Liver (tissue), 9 donors: ENCODE data around the gene TXNRD2. TPM values are rescaled to one million over a fixed set of nuclear protein-coding genes. Genes with fewer than 3 reads are reported as not detected.

Experiments
- DNase-seq: peaks from one replicate; pipeline ENCODE4 v3.0.0-alpha.2; 2017; ENCODE audit warnings: low spot score
- H3K27ac ChIP-seq, 2 donors: one replicate each; pipeline ENCODE4 v1.7.0; 2013; ENCODE audit warnings: inconsistent platforms in 2 of 2, low read length in 2 of 2, control low read depth in 1 of 2, low read depth in 1 of 2, mild to moderate bottlenecking in 1 of 2
- H3K27me3 ChIP-seq, 4 donors: one replicate each; pipeline versions ENCODE4 v1.6.1 to v1.7.0; 2013; ENCODE audit warnings: low read length in 3 of 4, inconsistent platforms in 1 of 4, mild to moderate bottlenecking in 1 of 4, moderate library complexity in 1 of 4; ENCODE audit not compliant: control insufficient read depth in 4 of 4, insufficient read depth in 4 of 4
- H3K36me3 ChIP-seq, 4 donors: one replicate each; pipeline versions ENCODE4 v1.6.1 to v1.7.0; 2013; ENCODE audit warnings: low read length in 3 of 4, mild to moderate bottlenecking in 3 of 4, low read depth in 1 of 4, moderate library complexity in 1 of 4; ENCODE audit not compliant: control insufficient read depth in 4 of 4, insufficient read depth in 3 of 4
- H3K4me1 ChIP-seq, 4 donors: one replicate each; pipeline versions ENCODE4 v1.6.1 to v1.7.0; 2013; ENCODE audit warnings: low read length in 3 of 4, mild to moderate bottlenecking in 3 of 4, moderate library complexity in 1 of 4; ENCODE audit not compliant: control insufficient read depth in 4 of 4, insufficient read depth in 4 of 4
- H3K4me3 ChIP-seq, 3 donors: one replicate each; pipeline versions ENCODE4 v1.6.1 to v1.7.0; 2013; ENCODE audit warnings: low read length in 3 of 3, control low read depth in 1 of 3, low read depth in 1 of 3, mild to moderate bottlenecking in 1 of 3
- H3K9ac ChIP-seq, 2 donors: one replicate each; pipeline ENCODE4 v1.7.0; 2013; ENCODE audit warnings: low read length in 2 of 2, mild to moderate bottlenecking in 2 of 2, moderate library complexity in 2 of 2, control low read depth in 1 of 2, low read depth in 1 of 2
- H3K9me3 ChIP-seq, 4 donors: one replicate each; pipeline versions ENCODE4 v1.6.1 to v1.7.0; 2013; ENCODE audit warnings: low read length in 3 of 4; ENCODE audit not compliant: control insufficient read depth in 4 of 4
- CTCF ChIP-seq: fragments of 150-350 bp; IDR thresholded peaks from 2 replicates; pipeline ENCODE4 v1.5.1; 2017; ENCODE audit warnings: improper control_type of control experiment, low read depth, low read length; ENCODE audit not compliant: missing input control
- EGR1 ChIP-seq, 2 donors: IDR thresholded peaks; 2 replicates each; pipeline ENCODE4 v1.6.1; 2016 to 2018; ENCODE audit warnings: antibody characterized with exemption in 2 of 2, low read depth in 2 of 2
- GABPA ChIP-seq, 2 donors: IDR thresholded peaks in 1 of 2; conservative IDR thresholded peaks in 1 of 2; 2 replicates each; pipeline ENCODE4 v1.6.1; 2016; ENCODE audit warnings: antibody characterized with exemption in 2 of 2, mild to moderate bottlenecking in 1 of 2, moderate library complexity in 1 of 2
- HNF4A ChIP-seq, 2 donors: conservative IDR thresholded peaks; 2 replicates each; pipeline ENCODE4 v1.6.1; 2016; ENCODE audit warnings: antibody characterized with exemption in 2 of 2, mild to moderate bottlenecking in 2 of 2
- HNF4G ChIP-seq: IDR thresholded peaks from 2 replicates; pipeline ENCODE4 v1.6.1; 2016; ENCODE audit warnings: antibody characterized with exemption
- JUND ChIP-seq, 2 donors: IDR thresholded peaks; 2 replicates each; pipeline ENCODE4 v1.6.1; 2016; ENCODE audit warnings: antibody characterized with exemption in 2 of 2
- MAX ChIP-seq: IDR thresholded peaks from 2 replicates; pipeline ENCODE4 v1.6.1; 2016; ENCODE audit warnings: antibody characterized with exemption
- NR2F2 ChIP-seq: IDR thresholded peaks from 2 replicates; pipeline ENCODE4 v1.6.1; 2016; ENCODE audit warnings: antibody characterized with exemption
- RAD21 ChIP-seq, 2 donors: IDR thresholded peaks; 2 replicates each; pipeline ENCODE4 v1.6.1; 2016; ENCODE audit warnings: antibody characterized with exemption in 2 of 2, mild to moderate bottlenecking in 2 of 2
- REST ChIP-seq: IDR thresholded peaks from 2 replicates; pipeline ENCODE4 v1.6.1; 2016; ENCODE audit warnings: antibody characterized with exemption, mild to moderate bottlenecking
- RXRA ChIP-seq, 2 donors: IDR thresholded peaks; 2 replicates each; pipeline ENCODE4 v1.6.1; 2017 to 2018; ENCODE audit warnings: antibody characterized with exemption in 2 of 2, mild to moderate bottlenecking in 1 of 2
- SP1 ChIP-seq: IDR thresholded peaks from 2 replicates; pipeline ENCODE4 v1.6.1; 2018; ENCODE audit warnings: antibody characterized with exemption, mild to moderate bottlenecking
- TAF1 ChIP-seq: conservative IDR thresholded peaks from 2 replicates; pipeline ENCODE4 v1.6.1; 2016; ENCODE audit warnings: antibody characterized with exemption, mild to moderate bottlenecking
- YY1 ChIP-seq: IDR thresholded peaks from 2 replicates; pipeline ENCODE4 v1.6.1; 2016; ENCODE audit warnings: antibody characterized with exemption, mild to moderate bottlenecking
- WGBS: extraction: QIAGEN DNeasy Blood & Tissue Kit; methylation state at CpG from one replicate; pipeline ENCODE4 v1.1.7; 2013; 5-methylcytosine and 5-hydroxymethylcytosine counted together
- polyA plus RNA-seq, 2 donors: library from polyadenylated mRNA; stranded (reverse) in 1 of 2; unstranded in 1 of 2; fragments of 200-250 nt in 1 of 2; fragments of >200 nt in 1 of 2; fragmentation: Nextera tagmentation in 1 of 2; extraction: Ambion mirVana in 1 of 2; gene quantifications; one replicate each; pipeline versions ENCODE4 v1.2.1 to v1.2.3, GENCODE V29; 2013 to 2015
- total RNA-seq, 2 donors: library from RNA; depleted of rRNA; stranded (reverse); fragments of >200 nt; gene quantifications; one replicate each; pipeline ENCODE4 v1.2.3, GENCODE V29; 2014
- donor health status: healthy.
- donor health status: healthy.
- donor health status: healthy.
- donor health status: healthy.
- donor health status: healthy.

TXNRD2 gene
- total and polyA plus RNA-seq, 4 donors: 22.2 to 41.3 (median 33.6) TPM

DNA sequence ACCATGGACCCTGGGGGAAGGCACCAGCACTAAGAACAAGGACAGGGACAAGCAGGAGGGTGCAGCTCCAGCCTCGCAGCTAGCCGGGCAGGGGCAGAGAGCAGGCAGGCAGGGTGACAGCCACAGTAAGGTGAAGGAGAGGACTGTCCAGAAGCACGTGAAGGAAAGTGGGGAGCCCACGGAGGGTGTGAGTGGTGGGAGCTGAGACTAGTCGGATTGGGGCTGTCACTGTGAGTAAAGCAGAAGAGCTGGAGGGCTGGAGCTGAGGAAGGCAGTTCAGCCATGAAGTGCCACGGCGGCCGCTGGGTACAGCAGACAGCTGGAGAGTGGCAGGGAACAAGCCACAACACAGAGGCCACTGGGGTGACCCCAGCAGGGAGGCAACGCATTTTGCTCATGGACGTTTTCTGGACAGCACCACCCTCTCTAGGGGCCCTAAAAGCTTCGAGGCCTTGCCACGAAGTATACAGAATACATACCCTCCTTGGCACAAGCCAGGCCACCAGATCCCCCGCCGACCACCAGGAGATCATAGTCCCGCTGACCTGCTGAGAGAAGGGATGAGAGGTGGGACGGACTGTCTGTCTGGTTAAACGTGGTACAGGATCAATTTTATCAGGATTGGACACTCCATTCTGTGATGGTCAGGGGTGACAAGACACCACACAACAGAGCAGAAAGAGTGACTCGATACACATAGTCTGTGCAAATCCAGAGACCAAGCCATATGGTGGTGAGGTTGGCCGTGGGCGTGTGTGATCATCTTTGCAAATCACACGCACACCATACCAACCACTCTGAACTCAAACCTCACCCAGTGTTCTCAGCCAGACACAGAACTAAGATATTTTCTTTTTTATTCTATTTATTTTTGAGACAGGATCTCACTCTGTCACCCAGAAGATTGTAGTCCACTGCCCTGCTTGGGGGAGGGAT lies 10.8 kb downstream of the TXNRD2 start:
- 96% methylated on average over 21 of the region's 21 CpGs for WGBS
- no peak for DNase-seq
- no peak overlapping the region for H3K9ac ChIP-seq
- no peak for TF ChIP-seq RXRA (IDR thresholded peaks at IDR 0.05)
- TF ChIP-seq HNF4G: no peak
- TF ChIP-seq RAD21 (IDR thresholded peaks at IDR 0.05): no peak
- no peak for TF ChIP-seq JUND (IDR thresholded peaks at IDR 0.05)
- TF ChIP-seq SP1: no peak
- no peak for TF ChIP-seq HNF4A (conservative IDR thresholded peaks at IDR 0.05)
- TF ChIP-seq YY1: no peak
- TF ChIP-seq TAF1: no peak
- TF ChIP-seq EGR1 (IDR thresholded peaks at IDR 0.05; ENCODE audit: low read depth in 2 of 2): no peak
- no peak overlapping the region for H3K4me3 ChIP-seq
- H3K27ac ChIP-seq: no peak overlapping the region
- peaks cover 0 to 3% (median 0%) of the 10 kb centered on the region in 4 donors for H3K36me3 ChIP-seq
- H3K4me1 ChIP-seq: no peaks in the 10 kb centered on the region
- no peaks in the 10 kb centered on the region for H3K9me3 ChIP-seq
- no peaks in the 10 kb centered on the region for H3K27me3 ChIP-seq

DNA sequence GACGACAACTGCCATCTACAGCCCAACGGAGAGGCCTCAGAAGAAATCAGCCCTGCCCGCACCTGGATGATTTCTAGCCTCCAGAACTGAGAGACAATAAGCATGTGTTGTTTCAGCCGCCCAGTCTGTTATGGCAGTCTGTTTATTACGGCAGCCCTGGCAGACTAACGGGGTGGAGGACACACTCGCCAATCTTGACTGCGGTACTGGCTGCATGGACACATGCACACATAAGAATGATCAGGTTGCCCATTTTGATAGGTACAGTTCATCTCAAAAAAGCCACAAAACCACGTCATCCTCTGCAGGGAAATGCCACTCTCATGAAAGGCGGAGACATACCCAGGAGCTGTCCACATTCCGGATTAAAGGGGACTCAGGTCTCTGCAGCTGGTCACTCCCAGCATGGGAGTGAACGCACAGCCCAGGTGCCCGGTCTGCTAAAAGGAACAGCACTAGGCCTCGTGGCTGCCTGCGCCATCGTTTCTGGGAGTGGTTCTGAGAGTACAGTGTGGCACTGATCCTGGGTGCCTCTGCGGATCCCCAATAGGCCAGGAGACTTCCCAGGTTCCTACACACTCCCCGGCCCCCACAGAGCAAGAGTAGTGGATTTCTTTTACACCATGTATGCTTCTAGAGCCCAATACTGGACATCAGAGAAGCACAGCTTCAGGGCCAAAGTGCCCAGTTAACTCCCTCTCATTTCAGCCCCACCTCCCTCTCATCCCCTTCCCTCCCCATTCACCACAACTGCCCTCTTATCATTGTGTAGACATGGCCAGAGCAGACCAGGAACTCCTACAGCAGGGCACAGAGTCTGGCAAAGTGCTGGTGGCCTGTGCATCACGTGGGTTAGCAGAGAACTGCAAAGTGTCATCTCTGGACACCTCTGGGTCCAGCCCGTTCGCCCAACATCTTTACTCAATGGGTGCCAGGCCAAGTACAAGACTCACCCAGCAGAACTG lies 11.8 kb downstream of the TXNRD2 start:
- Histone ChIP-seq H3K36me3 (peaks cover 0 to 3% (median 0%) of the 10 kb centered on the region in 4 donors), H3K9ac (no peak overlapping the region), H3K4me3 (no peak overlapping the region), H3K4me1 (no peaks in the 10 kb centered on the region), H3K27me3 (no peaks in the 10 kb centered on the region), H3K9me3 (no peaks in the 10 kb centered on the region), H3K27ac (no peak overlapping the region)
- TF ChIP-seq NR2F2 (no peak), GABPA (IDR thresholded peaks at IDR 0.05 in 1 of 2, conservative IDR thresholded peaks at IDR 0.05 in 1 of 2) (no peak), YY1 (no peak), RXRA (IDR thresholded peaks at IDR 0.05) (no peak), CTCF (no peak), SP1 (no peak), MAX (no peak), TAF1 (no peak)
- 95% methylated on average over 21 of the region's 21 CpGs for WGBS
- DNase-seq: no peak

DNA sequence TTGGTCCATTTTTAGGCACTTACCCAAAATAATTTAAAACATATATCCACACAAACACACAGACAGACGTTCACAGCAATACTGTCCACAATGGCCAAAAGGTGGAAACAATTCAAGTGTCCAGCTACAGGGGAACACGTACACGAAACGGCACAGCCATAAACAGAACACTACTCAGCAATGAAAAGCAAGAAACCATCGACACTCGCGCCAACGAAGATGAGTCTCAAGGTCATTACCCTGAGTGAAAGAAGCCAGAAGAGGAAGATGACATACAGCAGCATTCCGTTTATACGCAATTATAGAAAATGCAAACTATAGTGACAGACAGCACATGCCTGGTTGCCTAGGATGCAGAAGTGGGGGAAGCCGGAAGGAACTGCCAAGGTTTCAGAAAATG lies 13.4 kb downstream of the TXNRD2 start:
- Histone ChIP-seq H3K27ac (no peak overlapping the region), H3K9ac (no peak overlapping the region), H3K27me3 (no peaks in the 10 kb centered on the region), H3K4me1 (no peaks in the 10 kb centered on the region), H3K9me3 (no peaks in the 10 kb centered on the region), H3K4me3 (no peak overlapping the region), H3K36me3 (peaks cover 0 to 6% (median under 1%) of the 10 kb centered on the region in 4 donors)
- DNase-seq: no peak
- peak in 1 of 2 donors; percentile 46 for TF ChIP-seq RXRA (IDR thresholded peaks at IDR 0.05)
- no peak for TF ChIP-seq REST
- TF ChIP-seq EGR1 (IDR thresholded peaks at IDR 0.05; ENCODE audit: low read depth in 2 of 2): no peak
- WGBS: 81% methylated on average over 11 of the region's 11 CpGs
